ENCODE data around the gene TKFC.

The TKFC gene

GRCh38 chr11:61334434-61335354 is 1.7 kb downstream of the TKFC start:
- Histone ChIP-seq H3K4me1 (ENCODE audit: control insufficient read depth, insufficient read depth, low read length, poor library complexity, severe bottlenecking) (peaks cover 21% of the 10 kb centered on the region), H3K27me3 (replicated peaks; ENCODE audit: control insufficient read depth, insufficient read depth, low read length, poor library complexity, severe bottlenecking) (no peaks in the 10 kb centered on the region), H3K36me3 (ENCODE audit: control insufficient read depth, insufficient read depth, low read length) (peaks cover 4% of the 10 kb centered on the region), H3K27ac (ENCODE audit: insufficient read depth, low read length, poor library complexity, severe bottlenecking) (peak overlapping the region; percentile 10), H3K9me3 (ENCODE audit: control insufficient read depth, low read length) (no peaks in the 10 kb centered on the region), H3K4me3 (ENCODE audit: insufficient read depth, low read depth, low read length, poor library complexity, severe bottlenecking) (no peak overlapping the region)
- no peak for DNase-seq

DNA sequence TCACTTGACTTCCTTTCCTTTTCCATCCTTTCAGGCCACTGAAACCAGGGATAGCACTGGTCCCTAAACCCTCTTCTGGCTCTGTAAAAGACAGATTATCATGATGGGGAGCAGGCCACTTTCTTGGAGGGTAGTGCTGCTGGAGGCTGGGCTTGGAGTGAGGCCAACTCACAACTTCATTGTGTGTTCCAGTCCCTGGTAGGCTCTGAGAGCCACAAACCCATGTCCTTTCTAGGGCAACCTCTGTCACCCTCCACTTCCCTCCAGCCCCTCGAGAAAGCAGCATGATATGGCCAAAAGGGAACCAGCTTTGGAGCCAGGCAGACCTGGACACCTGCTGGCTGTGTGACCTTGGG is 2.3 kb downstream of the TKFC start:
- Histone ChIP-seq H3K4me1 (ENCODE audit: control insufficient read depth, insufficient read depth, low read length, poor library complexity, severe bottlenecking) (peaks cover 21% of the 10 kb centered on the region), H3K27me3 (replicated peaks; ENCODE audit: control insufficient read depth, insufficient read depth, low read length, poor library complexity, severe bottlenecking) (no peaks in the 10 kb centered on the region), H3K9me3 (ENCODE audit: control insufficient read depth, low read length) (no peaks in the 10 kb centered on the region), H3K36me3 (ENCODE audit: control insufficient read depth, insufficient read depth, low read length) (peaks cover 3% of the 10 kb centered on the region), H3K4me3 (ENCODE audit: insufficient read depth, low read depth, low read length, poor library complexity, severe bottlenecking) (no peak overlapping the region), H3K27ac (ENCODE audit: insufficient read depth, low read length, poor library complexity, severe bottlenecking) (peak overlapping the region; percentile 10)
- DNase-seq: no peak

- Histone ChIP-seq H3K27ac (ENCODE audit: insufficient read depth, low read length, poor library complexity, severe bottlenecking) (peak overlapping the region; percentile 55), H3K4me3 (ENCODE audit: insufficient read depth, low read depth, low read length, poor library complexity, severe bottlenecking) (no peak overlapping the region), H3K4me1 (ENCODE audit: control insufficient read depth, insufficient read depth, low read length, poor library complexity, severe bottlenecking) (peaks cover 17% of the 10 kb centered on the region), H3K9me3 (ENCODE audit: control insufficient read depth, low read length) (no peaks in the 10 kb centered on the region), H3K36me3 (ENCODE audit: control insufficient read depth, insufficient read depth, low read length) (peaks cover 3% of the 10 kb centered on the region), H3K27me3 (replicated peaks; ENCODE audit: control insufficient read depth, insufficient read depth, low read length, poor library complexity, severe bottlenecking) (no peaks in the 10 kb centered on the region)
- peak; percentile 60 to 69 (median 66) for DNase-seq
Measured at GRCh38 chr11:61336171-61336935, 3.3 kb downstream of the TKFC start.

- Histone ChIP-seq H3K27ac (ENCODE audit: insufficient read depth, low read length, poor library complexity, severe bottlenecking) (no peak overlapping the region), H3K36me3 (ENCODE audit: control insufficient read depth, insufficient read depth, low read length) (peaks cover 3% of the 10 kb centered on the region), H3K4me1 (ENCODE audit: control insufficient read depth, insufficient read depth, low read length, poor library complexity, severe bottlenecking) (peaks cover 3% of the 10 kb centered on the region), H3K4me3 (ENCODE audit: insufficient read depth, low read depth, low read length, poor library complexity, severe bottlenecking) (no peak overlapping the region), H3K27me3 (replicated peaks; ENCODE audit: control insufficient read depth, insufficient read depth, low read length, poor library complexity, severe bottlenecking) (no peaks in the 10 kb centered on the region), H3K9me3 (ENCODE audit: control insufficient read depth, low read length) (no peaks in the 10 kb centered on the region)
- no peak for DNase-seq
Measured at GRCh38 chr11:61337706-61338470, 4.9 kb downstream of the TKFC start.

DNA sequence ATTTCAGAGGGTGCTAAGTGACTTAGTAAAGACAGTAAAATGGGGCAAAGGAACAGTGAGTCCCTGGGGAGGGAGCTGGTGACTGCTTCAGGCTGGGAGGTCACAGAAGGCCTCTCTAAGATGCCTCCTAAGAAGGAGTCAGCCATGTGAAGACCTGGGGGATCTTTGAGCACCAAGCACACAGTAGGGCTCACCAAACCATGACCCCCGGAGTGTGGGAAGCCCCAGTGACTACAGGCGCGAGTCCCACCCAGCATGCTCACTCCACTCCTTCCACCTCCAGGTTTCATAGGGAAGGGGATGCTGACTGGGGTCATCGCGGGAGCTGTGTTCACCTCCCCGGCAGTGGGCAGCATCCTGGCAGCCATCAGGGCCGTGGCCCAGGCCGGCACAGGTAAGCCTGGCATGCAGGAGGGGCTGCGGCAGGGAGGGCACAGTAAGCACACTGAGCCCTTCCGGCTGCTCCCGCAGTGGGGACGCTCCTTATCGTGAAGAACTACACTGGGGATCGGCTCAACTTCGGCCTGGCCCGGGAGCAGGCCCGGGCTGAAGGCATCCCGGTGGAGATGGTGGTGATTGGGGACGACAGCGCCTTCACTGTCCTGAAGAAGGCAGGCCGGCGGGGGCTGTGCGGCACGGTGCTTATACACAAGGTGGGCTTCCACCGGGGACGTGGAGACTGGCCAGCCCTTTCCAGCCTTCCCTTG is 5.9 kb downstream of the TKFC start:
- H3K36me3 ChIP-seq (ENCODE audit: control insufficient read depth, insufficient read depth, low read length): peaks cover 3% of the 10 kb centered on the region
- no peak for DNase-seq
- H3K27me3 ChIP-seq (replicated peaks; ENCODE audit: control insufficient read depth, insufficient read depth, low read length, poor library complexity, severe bottlenecking): no peaks in the 10 kb centered on the region
- H3K4me1 ChIP-seq (ENCODE audit: control insufficient read depth, insufficient read depth, low read length, poor library complexity, severe bottlenecking): peaks cover 3% of the 10 kb centered on the region
- no peak overlapping the region for H3K4me3 ChIP-seq (ENCODE audit: insufficient read depth, low read depth, low read length, poor library complexity, severe bottlenecking)
- no peak overlapping the region for H3K27ac ChIP-seq (ENCODE audit: insufficient read depth, low read length, poor library complexity, severe bottlenecking)
- H3K9me3 ChIP-seq (ENCODE audit: control insufficient read depth, low read length): no peaks in the 10 kb centered on the region

DNA sequence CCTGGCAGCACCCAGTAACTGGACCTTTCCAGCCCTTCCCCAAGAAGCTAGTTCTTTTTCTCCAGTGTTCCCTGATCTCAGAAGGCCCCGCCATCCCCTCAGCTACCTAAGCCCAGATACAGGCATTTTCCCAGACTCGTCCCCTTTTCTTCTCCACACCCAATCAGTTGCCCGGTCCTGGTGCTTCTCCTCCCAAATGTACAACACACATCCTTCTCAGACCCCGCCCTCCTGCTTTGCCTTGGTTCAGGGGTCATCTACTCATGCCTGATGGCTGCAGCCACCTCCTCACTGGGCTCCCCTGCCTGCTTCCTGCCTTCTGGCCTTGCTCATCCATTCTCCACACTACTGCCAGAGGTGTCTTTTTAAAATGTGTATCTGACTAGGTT is 6.5 kb downstream of the TKFC start:
- DNase-seq: no peak
- H3K36me3 ChIP-seq (ENCODE audit: control insufficient read depth, insufficient read depth, low read length): peaks cover 3% of the 10 kb centered on the region
- H3K4me3 ChIP-seq (ENCODE audit: insufficient read depth, low read depth, low read length, poor library complexity, severe bottlenecking): no peak overlapping the region

DNA sequence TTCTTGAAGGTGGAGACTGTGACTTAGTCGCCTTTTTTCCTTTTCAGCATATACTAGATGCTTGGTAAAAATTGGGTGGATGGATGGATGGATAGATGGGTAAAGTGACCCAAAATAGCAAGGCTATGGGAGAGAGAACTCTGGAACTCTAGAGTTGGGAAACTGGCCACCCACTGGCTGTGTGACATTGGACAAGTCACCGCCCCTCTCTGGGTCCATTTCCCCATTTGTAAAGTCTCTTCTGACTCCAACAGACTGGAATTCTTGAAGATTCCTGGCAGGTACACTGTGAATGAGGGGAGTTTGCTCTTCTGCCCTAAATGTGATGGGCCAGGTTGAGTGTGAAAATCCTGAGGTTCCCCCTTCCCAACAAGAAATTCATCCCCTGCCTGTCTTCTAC is 8.0 kb downstream of the TKFC start:
- Histone ChIP-seq H3K27ac (ENCODE audit: insufficient read depth, low read length, poor library complexity, severe bottlenecking) (no peak overlapping the region), H3K9me3 (ENCODE audit: control insufficient read depth, low read length) (no peaks in the 10 kb centered on the region), H3K36me3 (ENCODE audit: control insufficient read depth, insufficient read depth, low read length) (peaks cover 3% of the 10 kb centered on the region), H3K4me1 (ENCODE audit: control insufficient read depth, insufficient read depth, low read length, poor library complexity, severe bottlenecking) (peaks cover 2% of the 10 kb centered on the region), H3K27me3 (replicated peaks; ENCODE audit: control insufficient read depth, insufficient read depth, low read length, poor library complexity, severe bottlenecking) (no peaks in the 10 kb centered on the region), H3K4me3 (ENCODE audit: insufficient read depth, low read depth, low read length, poor library complexity, severe bottlenecking) (no peak overlapping the region)
- DNase-seq: no peak

More for the DNA sequence above, 6.5 kb downstream of the TKFC start:
- no peaks in the 10 kb centered on the region for H3K27me3 ChIP-seq (replicated peaks; ENCODE audit: control insufficient read depth, insufficient read depth, low read length, poor library complexity, severe bottlenecking)
- no peaks in the 10 kb centered on the region for H3K9me3 ChIP-seq (ENCODE audit: control insufficient read depth, low read length)
- peaks cover 3% of the 10 kb centered on the region for H3K4me1 ChIP-seq (ENCODE audit: control insufficient read depth, insufficient read depth, low read length, poor library complexity, severe bottlenecking)
- no peak overlapping the region for H3K27ac ChIP-seq (ENCODE audit: insufficient read depth, low read length, poor library complexity, severe bottlenecking)

- H3K36me3 ChIP-seq (ENCODE audit: control insufficient read depth, insufficient read depth, low read length): peaks cover 3% of the 10 kb centered on the region
- no peaks in the 10 kb centered on the region for H3K27me3 ChIP-seq (replicated peaks; ENCODE audit: control insufficient read depth, insufficient read depth, low read length, poor library complexity, severe bottlenecking)
- no peak overlapping the region for H3K4me3 ChIP-seq (ENCODE audit: insufficient read depth, low read depth, low read length, poor library complexity, severe bottlenecking)
- H3K27ac ChIP-seq (ENCODE audit: insufficient read depth, low read length, poor library complexity, severe bottlenecking): no peak overlapping the region
- no peak for DNase-seq
- H3K4me1 ChIP-seq (ENCODE audit: control insufficient read depth, insufficient read depth, low read length, poor library complexity, severe bottlenecking): no peaks in the 10 kb centered on the region
- no peaks in the 10 kb centered on the region for H3K9me3 ChIP-seq (ENCODE audit: control insufficient read depth, low read length)
Measured at GRCh38 chr11:61341706-61342105, 8.7 kb downstream of the TKFC start.

DNA sequence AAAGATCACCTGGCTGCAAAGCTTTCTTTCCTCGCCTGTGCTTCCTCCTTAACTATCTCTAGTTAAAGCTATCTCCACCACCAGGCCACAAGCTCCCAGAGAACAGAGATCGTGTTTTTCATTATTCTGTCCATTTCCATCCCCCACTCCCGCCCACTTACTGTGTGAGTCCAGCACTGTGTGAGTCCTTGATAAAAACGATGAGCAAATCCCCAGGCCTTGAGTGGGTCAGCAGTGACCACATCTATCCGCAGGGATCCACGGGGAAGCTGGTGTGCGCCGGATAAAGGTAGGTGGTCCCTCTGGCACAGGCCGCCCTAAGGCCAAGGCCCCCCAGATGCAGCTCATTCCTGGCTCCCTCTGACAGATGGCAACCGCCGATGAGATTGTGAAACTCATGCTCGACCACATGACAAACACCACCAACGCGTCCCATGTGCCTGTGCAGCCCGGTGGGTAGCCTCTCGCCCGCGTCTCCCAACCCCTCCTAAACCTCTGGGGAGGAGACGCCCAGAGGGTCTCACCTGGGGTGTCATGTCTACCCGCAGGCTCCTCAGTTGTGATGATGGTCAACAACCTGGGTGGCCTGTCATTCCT is 9.3 kb downstream of the TKFC start:
- Histone ChIP-seq H3K36me3 (ENCODE audit: control insufficient read depth, insufficient read depth, low read length) (peaks cover 5% of the 10 kb centered on the region), H3K9me3 (ENCODE audit: control insufficient read depth, low read length) (no peaks in the 10 kb centered on the region), H3K4me1 (ENCODE audit: control insufficient read depth, insufficient read depth, low read length, poor library complexity, severe bottlenecking) (no peaks in the 10 kb centered on the region), H3K27me3 (replicated peaks; ENCODE audit: control insufficient read depth, insufficient read depth, low read length, poor library complexity, severe bottlenecking) (no peaks in the 10 kb centered on the region), H3K27ac (ENCODE audit: insufficient read depth, low read length, poor library complexity, severe bottlenecking) (no peak overlapping the region), H3K4me3 (ENCODE audit: insufficient read depth, low read depth, low read length, poor library complexity, severe bottlenecking) (no peak overlapping the region)
- DNase-seq: no peak
